ENCODE results near the gene PLEKHB2. TPM values are rescaled to one million over a fixed set of nuclear protein-coding genes. Genes with fewer than 3 reads are reported as not detected.

PLEKHB2 gene
- total RNA-seq, 1 experiment from 2014 or later, result 94.8 TPM

DNA sequence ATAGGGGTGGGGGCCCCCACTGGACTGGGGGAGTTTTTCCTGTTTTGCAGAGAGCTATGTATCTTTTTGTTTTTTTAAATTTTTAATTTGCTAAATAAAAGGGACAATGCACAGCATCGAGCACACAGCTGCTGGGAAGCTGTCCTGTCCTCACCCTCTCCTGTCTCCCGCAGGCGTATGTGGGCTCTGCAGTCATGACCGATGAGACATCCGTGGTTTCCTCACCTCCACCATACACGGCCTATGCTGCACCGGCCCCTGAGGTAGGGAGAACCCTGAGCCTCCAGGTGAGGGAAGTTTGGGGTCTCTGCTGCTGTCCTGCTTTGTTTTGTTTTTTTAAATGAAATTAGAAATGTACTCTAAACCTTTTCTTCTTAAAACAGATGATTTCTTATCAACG, 27.6 kb downstream of the PLEKHB2 start:
- ChIA-PET POLR2A (no interaction called here), RAD21 (ENCODE audit: low non-redundant PET in 1 of 2, low total read pairs in 2 of 2, uncharacterized antibody in 2 of 2, unreplicated experiment in 2 of 2) (no interaction called here), CTCF (no interaction called here)
- peak; percentile 57 for ATAC-seq
- H3K4me2 ChIP-seq (ENCODE audit: low read length), result no peak overlapping the region
- no peak for DNase-seq (ENCODE audit: low read depth, low spot score)
- no peak for TF ChIP-seq EGR1 (IDR thresholded peaks at IDR 0.05; ENCODE audit: low read depth)
- TF ChIP-seq, protein P1, sequence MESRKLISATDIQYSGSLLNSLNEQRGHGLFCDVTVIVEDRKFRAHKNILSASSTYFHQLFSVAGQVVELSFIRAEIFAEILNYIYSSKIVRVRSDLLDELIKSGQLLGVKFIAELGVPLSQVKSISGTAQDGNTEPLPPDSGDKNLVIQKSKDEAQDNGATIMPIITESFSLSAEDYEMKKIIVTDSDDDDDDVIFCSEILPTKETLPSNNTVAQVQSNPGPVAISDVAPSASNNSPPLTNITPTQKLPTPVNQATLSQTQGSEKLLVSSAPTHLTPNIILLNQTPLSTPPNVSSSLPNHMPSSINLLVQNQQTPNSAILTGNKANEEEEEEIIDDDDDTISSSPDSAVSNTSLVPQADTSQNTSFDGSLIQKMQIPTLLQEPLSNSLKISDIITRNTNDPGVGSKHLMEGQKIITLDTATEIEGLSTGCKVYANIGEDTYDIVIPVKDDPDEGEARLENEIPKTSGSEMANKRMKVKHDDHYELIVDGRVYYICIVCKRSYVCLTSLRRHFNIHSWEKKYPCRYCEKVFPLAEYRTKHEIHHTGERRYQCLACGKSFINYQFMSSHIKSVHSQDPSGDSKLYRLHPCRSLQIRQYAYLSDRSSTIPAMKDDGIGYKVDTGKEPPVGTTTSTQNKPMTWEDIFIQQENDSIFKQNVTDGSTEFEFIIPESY (IDR thresholded peaks at IDR 0.05; ENCODE audit: extremely low read depth, insufficient replicate concordance, low read length), result no peak
- TF ChIP-seq RAD21 (IDR thresholded peaks at IDR 0.05; ENCODE audit: low read depth), result no peak
- no peak for TF ChIP-seq SP1 (IDR thresholded peaks at IDR 0.05; ENCODE audit: low read depth)
- TF ChIP-seq SIN3A (IDR thresholded peaks at IDR 0.05; ENCODE audit: low read depth), result no peak
- no peak for TF ChIP-seq SRF (IDR thresholded peaks at IDR 0.05; ENCODE audit: low read depth)
- no peak for TF ChIP-seq FOSL1 (IDR thresholded peaks at IDR 0.05; ENCODE audit: low read depth)
- no peak for TF ChIP-seq POLR2AphosphoS5 (IDR thresholded peaks at IDR 0.05; ENCODE audit: low read depth, low read length)
- TF ChIP-seq YY1 (IDR thresholded peaks at IDR 0.05; ENCODE audit: extremely low read depth, insufficient replicate concordance, low read depth, low read length), result no peak
- no peak for TF ChIP-seq CBX3 (IDR thresholded peaks at IDR 0.05; ENCODE audit: low read depth)
- TF ChIP-seq, protein P2, sequence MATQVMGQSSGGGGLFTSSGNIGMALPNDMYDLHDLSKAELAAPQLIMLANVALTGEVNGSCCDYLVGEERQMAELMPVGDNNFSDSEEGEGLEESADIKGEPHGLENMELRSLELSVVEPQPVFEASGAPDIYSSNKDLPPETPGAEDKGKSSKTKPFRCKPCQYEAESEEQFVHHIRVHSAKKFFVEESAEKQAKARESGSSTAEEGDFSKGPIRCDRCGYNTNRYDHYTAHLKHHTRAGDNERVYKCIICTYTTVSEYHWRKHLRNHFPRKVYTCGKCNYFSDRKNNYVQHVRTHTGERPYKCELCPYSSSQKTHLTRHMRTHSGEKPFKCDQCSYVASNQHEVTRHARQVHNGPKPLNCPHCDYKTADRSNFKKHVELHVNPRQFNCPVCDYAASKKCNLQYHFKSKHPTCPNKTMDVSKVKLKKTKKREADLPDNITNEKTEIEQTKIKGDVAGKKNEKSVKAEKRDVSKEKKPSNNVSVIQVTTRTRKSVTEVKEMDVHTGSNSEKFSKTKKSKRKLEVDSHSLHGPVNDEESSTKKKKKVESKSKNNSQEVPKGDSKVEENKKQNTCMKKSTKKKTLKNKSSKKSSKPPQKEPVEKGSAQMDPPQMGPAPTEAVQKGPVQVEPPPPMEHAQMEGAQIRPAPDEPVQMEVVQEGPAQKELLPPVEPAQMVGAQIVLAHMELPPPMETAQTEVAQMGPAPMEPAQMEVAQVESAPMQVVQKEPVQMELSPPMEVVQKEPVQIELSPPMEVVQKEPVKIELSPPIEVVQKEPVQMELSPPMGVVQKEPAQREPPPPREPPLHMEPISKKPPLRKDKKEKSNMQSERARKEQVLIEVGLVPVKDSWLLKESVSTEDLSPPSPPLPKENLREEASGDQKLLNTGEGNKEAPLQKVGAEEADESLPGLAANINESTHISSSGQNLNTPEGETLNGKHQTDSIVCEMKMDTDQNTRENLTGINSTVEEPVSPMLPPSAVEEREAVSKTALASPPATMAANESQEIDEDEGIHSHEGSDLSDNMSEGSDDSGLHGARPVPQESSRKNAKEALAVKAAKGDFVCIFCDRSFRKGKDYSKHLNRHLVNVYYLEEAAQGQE (IDR thresholded peaks at IDR 0.05; ENCODE audit: low read depth), result no peak
- TF ChIP-seq, protein P3, sequence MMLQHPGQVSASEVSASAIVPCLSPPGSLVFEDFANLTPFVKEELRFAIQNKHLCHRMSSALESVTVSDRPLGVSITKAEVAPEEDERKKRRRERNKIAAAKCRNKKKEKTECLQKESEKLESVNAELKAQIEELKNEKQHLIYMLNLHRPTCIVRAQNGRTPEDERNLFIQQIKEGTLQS (IDR thresholded peaks at IDR 0.05), result no peak
- TF ChIP-seq, protein P4, sequence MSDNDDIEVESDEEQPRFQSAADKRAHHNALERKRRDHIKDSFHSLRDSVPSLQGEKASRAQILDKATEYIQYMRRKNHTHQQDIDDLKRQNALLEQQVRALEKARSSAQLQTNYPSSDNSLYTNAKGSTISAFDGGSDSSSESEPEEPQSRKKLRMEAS (IDR thresholded peaks at IDR 0.05), result no peak
- TF ChIP-seq ZNF274 (IDR thresholded peaks at IDR 0.05; ENCODE audit: low read depth, low read length), result no peak
- no peak for TF ChIP-seq ZFX (IDR thresholded peaks at IDR 0.05)
- no peak for TF ChIP-seq POLR2A (IDR thresholded peaks at IDR 0.05; ENCODE audit: borderline replicate concordance, extremely low read depth, insufficient read depth, insufficient read length)
- no peak for TF ChIP-seq EZH2 (IDR thresholded peaks at IDR 0.05)
- TF ChIP-seq TCF7L2 (IDR thresholded peaks at IDR 0.05; ENCODE audit: borderline replicate concordance, extremely low read depth, insufficient read depth, insufficient read length), result no peak
- no peak for TF ChIP-seq JUND (IDR thresholded peaks at IDR 0.05)
- TF ChIP-seq, protein P5, sequence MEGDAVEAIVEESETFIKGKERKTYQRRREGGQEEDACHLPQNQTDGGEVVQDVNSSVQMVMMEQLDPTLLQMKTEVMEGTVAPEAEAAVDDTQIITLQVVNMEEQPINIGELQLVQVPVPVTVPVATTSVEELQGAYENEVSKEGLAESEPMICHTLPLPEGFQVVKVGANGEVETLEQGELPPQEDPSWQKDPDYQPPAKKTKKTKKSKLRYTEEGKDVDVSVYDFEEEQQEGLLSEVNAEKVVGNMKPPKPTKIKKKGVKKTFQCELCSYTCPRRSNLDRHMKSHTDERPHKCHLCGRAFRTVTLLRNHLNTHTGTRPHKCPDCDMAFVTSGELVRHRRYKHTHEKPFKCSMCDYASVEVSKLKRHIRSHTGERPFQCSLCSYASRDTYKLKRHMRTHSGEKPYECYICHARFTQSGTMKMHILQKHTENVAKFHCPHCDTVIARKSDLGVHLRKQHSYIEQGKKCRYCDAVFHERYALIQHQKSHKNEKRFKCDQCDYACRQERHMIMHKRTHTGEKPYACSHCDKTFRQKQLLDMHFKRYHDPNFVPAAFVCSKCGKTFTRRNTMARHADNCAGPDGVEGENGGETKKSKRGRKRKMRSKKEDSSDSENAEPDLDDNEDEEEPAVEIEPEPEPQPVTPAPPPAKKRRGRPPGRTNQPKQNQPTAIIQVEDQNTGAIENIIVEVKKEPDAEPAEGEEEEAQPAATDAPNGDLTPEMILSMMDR (IDR thresholded peaks at IDR 0.05 in 2 of 3, conservative IDR thresholded peaks at IDR 0.05 in 1 of 3; ENCODE audit: borderline replicate concordance in 1 of 3, insufficient read depth in 1 of 3, low read depth in 2 of 3, low read length in 2 of 3), result no peak
- peaks cover 33 to 39% of the 10 kb centered on the region in 2 experiments; a peak in 3 of 4 replicates for H3K36me3 ChIP-seq (ENCODE audit: control insufficient read depth in 1 of 2, insufficient read depth in 2 of 2, low read length in 2 of 2)
- BruUV-seq (replicated peaks), result no TSS peak
- peaks cover 5% of the 10 kb centered on the region; the same call in 1 of the 2 replicates for H4K20me1 ChIP-seq (ENCODE audit: insufficient read depth)
- no peak overlapping the region for H2AFZ ChIP-seq (ENCODE audit: low read depth, low read length, poor library complexity, severe bottlenecking)
- no peaks in the 10 kb centered on the region for H3K27me3 ChIP-seq (ENCODE audit: insufficient read depth, low read length)
- H3K9ac ChIP-seq (ENCODE audit: low read length), result no peak overlapping the region
- intact Hi-C loops (cut with micrococcal nuclease), result no loop called here
- no peaks in the 10 kb centered on the region for H3K9me2 ChIP-seq (ENCODE audit: insufficient read depth)
- no peak overlapping the region for H3K4me3 ChIP-seq (replicated peaks in 1 of 2; ENCODE audit: low read depth in 1 of 2, low read length in 2 of 2)
- H3K27ac ChIP-seq (ENCODE audit: low read depth, low read length), result no peak overlapping the region
- H3K9me3 ChIP-seq (ENCODE audit: control insufficient read depth in 1 of 2, insufficient read depth in 1 of 2, low read depth in 1 of 2, low read length in 2 of 2), result no peaks in the 10 kb centered on the region
- peaks cover 0 to 23% of the 10 kb centered on the region in 2 experiments; a peak in 2 of 4 replicates for H3K4me1 ChIP-seq (ENCODE audit: control insufficient read depth in 1 of 2, insufficient read depth in 2 of 2, low read length in 2 of 2)
- H3K79me2 ChIP-seq (ENCODE audit: insufficient read depth, low read length), result peaks cover 24% of the 10 kb centered on the region
